Left ventricle myocardium inferior (tissue), 1 donor: ENCODE results near the gene LDLRAD3. TPM values are rescaled to one million over a fixed set of nuclear protein-coding genes. Genes with fewer than 3 reads are reported as not detected.

ENCODE experiments used
- DNase-seq: peaks from one replicate; pipeline ENCODE4 v3.0.0-alpha.2; 2020
- H3K27ac ChIP-seq: fragments of 200-600 bp; replicated peaks from 2 replicates; pipeline ENCODE4 v1.8.0; 2021
- H3K27me3 ChIP-seq: fragments of 200-600 bp; 2 replicates; pipeline ENCODE4 v1.8.0; 2021; ENCODE audit warnings: low read depth
- H3K36me3 ChIP-seq: fragments of 200-600 bp; 2 replicates; pipeline ENCODE4 v1.8.0; 2021
- H3K4me1 ChIP-seq: fragments of 200-600 bp; 2 replicates; pipeline ENCODE4 v1.8.0; 2021
- H3K4me3 ChIP-seq: fragments of 200-600 bp; 2 replicates; pipeline ENCODE4 v1.8.0; 2021; ENCODE audit warnings: mild to moderate bottlenecking, moderate library complexity
- H3K9me3 ChIP-seq: fragments of 200-600 bp; replicated peaks from 2 replicates; pipeline ENCODE4 v1.8.0; 2021
- CTCF ChIP-seq: fragments of 200-600 bp; IDR thresholded peaks from 2 replicates; pipeline ENCODE4 v1.8.0; 2021; ENCODE audit warnings: antibody characterized with exemption, mild to moderate bottlenecking, borderline replicate concordance
- intact Hi-C: fragments of 100-400 bp; cut with micrococcal nuclease; formaldehyde crosslinking; loops from one replicate; pipeline ENCODE4 v1.11.0; 2022
- total RNA-seq: library from RNA; stranded (reverse); fragmentation: NEBNext Ultra II Directional; extraction: Animal tissue kit (Norgen Biotek cat#: 25700); gene quantifications from one replicate; pipeline ENCODE4 v1.2.1, GENCODE V29; 2021
- donor health status: DM: no; HTN: yes; CAD: no; lungs with severe emphysema.

LDLRAD3 gene
- total RNA-seq, 1 donor from 2014 or later = 1.0 TPM

GRCh38 chr11:35981581-35981980 is 37.7 kb downstream of the LDLRAD3 start:
- Histone ChIP-seq H3K9me3 (no peaks in the 10 kb centered on the region), H3K27me3 (no peaks in the 10 kb centered on the region), H3K27ac (peak overlapping the region; percentile 63), H3K4me3 (no peak overlapping the region), H3K36me3 (no peaks in the 10 kb centered on the region), H3K4me1 (peaks cover 7% of the 10 kb centered on the region)
- no peak for DNase-seq
- intact Hi-C loops = no loop called here
- TF ChIP-seq CTCF = no peak

GRCh38 chr11:35982061-35982460 is 38.2 kb downstream of the LDLRAD3 start:
- H3K36me3 ChIP-seq = no peaks in the 10 kb centered on the region
- H3K4me3 ChIP-seq = no peak overlapping the region
- TF ChIP-seq CTCF = no peak
- no peaks in the 10 kb centered on the region for H3K9me3 ChIP-seq
- DNase-seq = no peak
- intact Hi-C loops = no loop called here
- no peaks in the 10 kb centered on the region for H3K27me3 ChIP-seq
- no peak overlapping the region for H3K27ac ChIP-seq
- peaks cover 7% of the 10 kb centered on the region for H3K4me1 ChIP-seq

- H3K36me3 ChIP-seq = no peaks in the 10 kb centered on the region
- H3K4me3 ChIP-seq = no peak overlapping the region
- H3K27me3 ChIP-seq = no peaks in the 10 kb centered on the region
- TF ChIP-seq CTCF = no peak
- H3K27ac ChIP-seq = no peak overlapping the region
- no peak for DNase-seq
- H3K4me1 ChIP-seq = peaks cover 7% of the 10 kb centered on the region
- H3K9me3 ChIP-seq = peaks cover 8% of the 10 kb centered on the region
- intact Hi-C loops = no loop called here
Measured at GRCh38 chr11:35983981-35984380, 40.1 kb downstream of the LDLRAD3 start.

- peaks cover 12% of the 10 kb centered on the region for H3K9me3 ChIP-seq
- no peaks in the 10 kb centered on the region for H3K27me3 ChIP-seq
- no peak overlapping the region for H3K4me3 ChIP-seq
- H3K36me3 ChIP-seq = no peaks in the 10 kb centered on the region
- H3K27ac ChIP-seq = no peak overlapping the region
- no peak for TF ChIP-seq CTCF
- DNase-seq = no peak
- intact Hi-C loops = no loop called here
- H3K4me1 ChIP-seq = no peaks in the 10 kb centered on the region
Measured at GRCh38 chr11:35986947-35987346, 43.1 kb downstream of the LDLRAD3 start.

GRCh38 chr11:35990170-35990569 is 46.3 kb downstream of the LDLRAD3 start:
- DNase-seq = no peak
- intact Hi-C loops = no loop called here
- no peak overlapping the region for H3K27ac ChIP-seq
- H3K27me3 ChIP-seq = peaks cover 5% of the 10 kb centered on the region
- H3K36me3 ChIP-seq = no peaks in the 10 kb centered on the region
- peaks cover 21% of the 10 kb centered on the region for H3K9me3 ChIP-seq
- no peaks in the 10 kb centered on the region for H3K4me1 ChIP-seq
- no peak overlapping the region for H3K4me3 ChIP-seq
- TF ChIP-seq CTCF = no peak

- no peak overlapping the region for H3K4me3 ChIP-seq
- H3K9me3 ChIP-seq = peaks cover 26% of the 10 kb centered on the region
- DNase-seq = no peak
- no peaks in the 10 kb centered on the region for H3K4me1 ChIP-seq
- no peaks in the 10 kb centered on the region for H3K36me3 ChIP-seq
- peaks cover 5% of the 10 kb centered on the region for H3K27me3 ChIP-seq
- no peak for TF ChIP-seq CTCF
- H3K27ac ChIP-seq = no peak overlapping the region
- intact Hi-C loops = no loop called here
Measured at GRCh38 chr11:35990816-35991215, 47.0 kb downstream of the LDLRAD3 start.
